ENCODE measurements around the gene MB21D2.

DNA sequence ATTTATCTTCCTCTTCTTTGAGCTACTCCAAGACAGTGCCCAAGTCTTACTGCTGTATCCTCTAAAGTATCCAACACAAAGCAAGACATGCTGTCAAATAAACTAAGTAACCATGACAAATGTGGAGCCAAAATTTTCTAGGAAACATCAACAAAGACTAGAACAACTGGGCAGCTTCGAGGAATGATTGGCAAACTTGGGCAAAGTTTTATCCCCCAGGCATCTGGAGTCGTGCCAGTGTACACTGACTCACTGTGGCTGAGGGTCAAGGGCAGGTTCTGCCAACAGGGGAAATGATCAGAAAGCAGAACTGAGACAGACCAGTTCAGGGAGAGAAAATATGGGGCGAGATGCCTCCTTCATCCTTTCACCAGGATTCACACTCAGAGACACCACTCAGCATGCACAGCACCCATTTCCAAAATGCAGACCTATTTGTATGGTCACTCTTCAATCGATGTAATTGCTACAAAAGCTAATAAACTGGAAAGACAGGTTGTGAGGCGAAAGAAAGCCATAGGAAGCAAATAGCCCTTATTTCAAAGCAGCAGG, 65.8 kb downstream of the MB21D2 start:
- TF ChIP-seq CTCF (IDR thresholded peaks at IDR 0.05 in 2 of 3, conservative IDR thresholded peaks at IDR 0.05 in 1 of 3; ENCODE audit: borderline replicate concordance in 1 of 3, insufficient read depth in 1 of 3, low read depth in 2 of 3, low read length in 2 of 3) (no peak), SRF (IDR thresholded peaks at IDR 0.05; ENCODE audit: low read depth) (peak; percentile 45; the same call in 1 of the 2 replicates), POLR2AphosphoS5 (IDR thresholded peaks at IDR 0.05; ENCODE audit: low read depth, low read length) (peak; percentile 67), EZH2 (IDR thresholded peaks at IDR 0.05) (no peak)

Measured in HCT116 (cell line).